ENCODE data around the gene PROX1.
A peak's percentile ranks its signal among the peaks of the same experiment; 100 is the strongest.

PROX1 gene

GRCh38 chr1:214002472-214002871 lies 14.7 kb downstream of the PROX1 start:
- peak; percentile 68 for DNase-seq

GRCh38 chr1:214003233-214003632 lies 15.5 kb downstream of the PROX1 start:
- peak; percentile 96 for DNase-seq

DNA sequence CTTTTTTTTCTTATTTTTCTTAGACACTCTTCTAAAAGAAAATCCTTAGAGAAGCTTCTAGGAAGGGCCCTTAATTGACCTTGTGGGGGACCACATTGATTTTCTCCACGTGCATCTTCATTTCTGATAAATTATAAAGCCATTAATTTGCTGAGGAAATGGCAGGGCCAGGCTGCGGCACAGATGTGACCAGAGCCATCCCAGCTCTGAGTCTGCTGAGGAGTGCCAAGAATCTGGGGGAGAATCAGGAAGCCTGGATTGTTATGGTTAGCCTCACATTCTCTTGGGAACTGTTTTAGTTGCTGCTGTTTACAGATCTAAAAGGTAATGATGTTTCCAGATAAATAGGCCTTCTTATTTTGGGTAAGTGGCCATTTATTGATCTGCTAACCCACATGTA lies 16.2 kb downstream of the PROX1 start:
- peak; percentile 63 for DNase-seq

DNA sequence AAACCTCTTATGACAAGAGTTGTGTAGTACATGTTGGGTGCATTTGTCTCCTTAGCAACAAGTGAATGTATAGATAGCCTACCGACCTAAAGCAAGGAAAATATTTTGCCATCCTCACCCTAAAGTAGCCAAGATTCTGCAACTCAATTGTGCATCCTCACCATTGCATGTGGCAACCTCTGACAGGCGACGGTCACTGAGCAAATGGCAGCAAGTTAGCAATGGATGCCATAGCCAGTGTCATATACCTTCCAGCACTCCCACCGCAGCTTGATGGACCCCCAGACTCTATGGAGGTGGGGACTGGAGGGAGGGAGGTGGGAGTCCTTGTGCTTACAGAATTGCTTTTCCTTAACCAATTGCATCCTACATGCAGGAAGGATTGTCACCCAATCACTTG lies 17.0 kb downstream of the PROX1 start:
- DNase-seq: no peak

DNA sequence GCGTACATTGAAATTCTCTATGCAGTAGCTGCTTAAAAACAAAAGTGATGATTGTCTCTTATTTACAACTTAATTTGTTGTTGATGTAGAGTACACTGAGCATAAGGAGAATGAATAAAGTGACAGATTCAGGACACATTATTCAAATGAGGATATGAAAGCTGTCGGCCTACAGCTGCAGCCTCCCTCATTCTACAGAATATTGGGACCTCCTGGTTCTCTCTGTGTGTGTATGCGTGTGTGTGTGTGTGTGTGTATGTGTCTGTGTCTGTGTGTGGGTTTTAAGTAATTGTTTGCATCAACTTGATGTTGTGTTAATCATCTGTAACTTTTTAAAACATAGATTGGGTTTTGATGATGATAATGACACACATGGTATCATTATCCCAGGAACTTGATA lies 17.9 kb downstream of the PROX1 start:
- no peak for DNase-seq

GRCh38 chr1:214006845-214007244 lies 19.1 kb downstream of the PROX1 start:
- DNase-seq: no peak

GRCh38 chr1:214008347-214008746 lies 20.6 kb downstream of the PROX1 start:
- no peak for DNase-seq

DNA sequence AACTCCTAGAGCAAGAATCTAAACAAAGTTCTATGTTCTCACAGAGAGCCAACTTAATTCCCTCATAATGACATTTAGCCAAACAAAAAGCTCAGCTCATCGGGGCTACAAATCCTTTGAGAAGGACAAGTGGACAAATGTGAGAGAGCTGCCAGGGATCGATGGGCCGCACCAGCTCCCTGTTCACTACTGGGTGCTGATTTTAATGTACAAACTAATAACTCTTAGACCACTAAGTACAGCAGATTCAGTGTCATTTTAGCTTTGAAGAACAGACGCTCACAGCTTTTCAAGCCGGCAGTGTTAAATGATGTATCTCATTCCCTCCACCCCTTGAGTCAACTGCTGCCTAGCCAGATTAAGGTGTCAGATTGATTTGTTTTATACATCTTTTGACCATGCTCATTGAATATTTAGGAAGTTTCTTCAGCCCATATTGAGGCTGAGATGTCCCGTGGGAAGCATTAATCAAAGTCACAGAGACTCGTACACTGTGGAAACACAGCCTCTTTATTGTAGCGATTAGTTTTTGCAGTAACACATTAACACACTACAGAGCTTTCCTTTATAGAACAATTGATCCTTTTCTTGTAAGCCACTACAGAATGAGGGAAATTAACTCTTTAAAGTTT lies 21.1 kb downstream of the PROX1 start:
- no peak for DNase-seq

GRCh38 chr1:214009423-214010196 lies 21.8 kb downstream of the PROX1 start:
- no peak for DNase-seq

GRCh38 chr1:214010197-214010573 lies 22.4 kb downstream of the PROX1 start:
- no peak for DNase-seq

DNA sequence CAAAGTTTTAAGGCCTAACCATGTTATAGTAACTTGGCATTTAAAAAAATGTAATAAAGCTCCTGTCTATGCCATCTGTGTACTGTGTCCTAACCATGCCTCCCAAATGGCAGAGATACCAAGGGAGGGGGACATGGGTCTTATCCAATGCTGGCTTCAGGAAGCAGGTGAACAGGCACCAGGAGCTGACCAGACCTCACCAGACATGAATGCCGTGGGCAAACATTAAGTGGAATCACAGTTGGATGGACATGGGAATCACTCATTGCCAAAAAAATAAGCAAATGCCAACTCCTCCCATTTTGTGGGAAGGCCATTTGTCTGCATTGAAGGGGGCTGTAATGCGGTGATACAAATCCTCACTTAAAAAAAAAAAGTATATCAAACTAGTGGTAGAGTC lies 22.9 kb downstream of the PROX1 start:
- DNase-seq: no peak

- DNase-seq: no peak
These were observed 24.6 kb downstream of the PROX1 start for GRCh38 chr1:214012418-214012817.

- no peak for DNase-seq
These were observed 26.0 kb downstream of the PROX1 start for GRCh38 chr1:214013614-214014377.

- no peak for DNase-seq
These were observed 27.0 kb downstream of the PROX1 start for GRCh38 chr1:214014730-214015129.

DNA sequence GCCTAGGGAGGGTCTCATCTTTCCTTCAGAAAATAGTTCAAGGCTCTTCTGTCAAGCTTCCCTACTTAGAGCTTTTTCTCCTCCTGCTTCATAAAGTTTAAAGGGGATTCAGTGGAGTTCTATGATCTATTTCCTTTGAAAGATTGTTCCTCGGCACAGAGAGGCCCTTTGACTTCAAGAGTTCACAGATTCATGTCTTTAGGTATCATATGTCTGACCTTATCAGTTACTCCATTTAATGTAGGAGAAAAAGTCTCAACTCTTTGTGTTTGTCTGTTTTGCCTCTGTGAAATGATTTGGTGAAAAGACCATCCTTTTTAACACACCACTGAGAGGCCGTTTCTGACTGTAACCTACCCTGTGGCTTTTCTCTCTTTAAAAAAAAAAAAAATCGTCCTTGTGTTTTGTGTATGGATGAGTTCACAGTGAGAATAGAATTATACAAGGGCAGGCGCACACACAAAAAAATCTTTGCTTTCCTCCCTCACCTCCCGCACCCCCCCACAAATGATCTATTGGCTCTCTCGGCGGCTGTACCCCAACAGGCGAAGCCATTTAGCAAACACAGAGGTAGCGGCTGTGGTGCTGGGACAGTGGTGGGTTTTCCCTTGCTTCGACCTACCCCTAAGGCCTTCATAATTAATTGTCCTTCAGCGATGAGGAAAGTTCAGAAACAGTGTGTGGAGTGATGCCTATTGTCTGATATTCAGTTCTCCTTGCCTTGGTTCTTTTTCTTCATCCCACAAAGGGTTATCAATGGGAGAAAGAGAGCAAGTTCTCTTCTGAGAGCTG lies 29.6 kb downstream of the PROX1 start:
- DNase-seq: no peak

DNA sequence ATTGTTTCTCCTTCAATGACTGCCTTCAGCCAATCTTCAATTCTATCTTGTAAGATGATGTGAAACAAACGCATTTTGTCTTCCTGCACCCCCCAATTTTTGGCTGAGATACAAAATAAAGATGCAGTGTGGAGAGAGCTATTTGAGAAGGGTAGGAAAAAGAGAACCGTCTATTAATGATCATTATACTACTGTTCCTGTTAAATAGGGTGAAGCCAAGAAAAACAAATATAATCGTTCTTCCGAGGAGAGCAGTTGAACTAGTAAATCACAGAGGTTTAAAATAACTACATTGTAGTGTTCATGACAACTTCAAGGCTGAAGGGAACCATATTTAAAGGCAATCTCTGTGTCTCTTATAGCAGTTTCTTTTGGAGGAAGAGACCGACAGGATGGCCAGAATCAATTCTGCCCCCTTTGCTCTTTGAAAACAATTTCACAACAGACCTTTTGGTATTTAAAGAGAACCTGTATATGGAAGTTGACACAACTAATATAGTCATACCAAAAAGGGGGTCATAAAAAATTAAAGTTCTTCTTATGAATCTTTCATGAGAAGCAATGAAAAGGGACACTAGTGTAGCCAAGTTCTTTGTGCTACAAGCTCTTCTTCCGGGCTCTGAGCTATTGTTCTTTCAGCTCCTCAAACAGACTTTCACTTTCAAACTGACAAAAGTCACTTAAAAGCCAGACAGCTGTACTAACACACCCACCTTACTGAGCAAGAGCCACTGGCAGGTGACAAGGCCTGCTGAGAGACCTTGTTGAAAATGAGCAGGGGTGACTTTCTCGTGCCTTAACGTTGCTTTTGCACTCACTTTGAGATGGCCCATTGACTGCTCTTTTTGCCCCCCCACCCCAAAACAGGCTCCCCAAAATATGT lies 30.9 kb downstream of the PROX1 start:
- DNase-seq: no peak

DNA sequence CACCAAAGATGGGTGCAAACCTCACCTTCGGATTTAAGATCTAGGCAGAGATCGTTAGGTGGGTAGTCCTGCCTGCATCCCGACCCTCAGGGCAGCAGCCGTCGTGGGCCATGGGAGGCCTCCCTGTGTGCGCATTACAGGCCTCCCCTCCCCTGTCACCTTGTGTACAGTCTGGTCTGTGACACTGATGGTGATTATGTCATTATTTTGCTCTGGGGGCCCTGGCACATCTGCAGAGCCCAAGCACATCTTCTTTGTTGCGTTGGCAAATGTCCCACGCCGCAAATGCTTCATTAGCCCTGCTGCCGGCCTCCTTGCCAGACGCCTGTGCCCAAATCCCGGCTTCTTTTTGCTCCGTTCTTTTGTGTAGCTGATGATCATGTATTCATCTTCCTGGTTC lies 31.7 kb downstream of the PROX1 start:
- DNase-seq: no peak

DNA sequence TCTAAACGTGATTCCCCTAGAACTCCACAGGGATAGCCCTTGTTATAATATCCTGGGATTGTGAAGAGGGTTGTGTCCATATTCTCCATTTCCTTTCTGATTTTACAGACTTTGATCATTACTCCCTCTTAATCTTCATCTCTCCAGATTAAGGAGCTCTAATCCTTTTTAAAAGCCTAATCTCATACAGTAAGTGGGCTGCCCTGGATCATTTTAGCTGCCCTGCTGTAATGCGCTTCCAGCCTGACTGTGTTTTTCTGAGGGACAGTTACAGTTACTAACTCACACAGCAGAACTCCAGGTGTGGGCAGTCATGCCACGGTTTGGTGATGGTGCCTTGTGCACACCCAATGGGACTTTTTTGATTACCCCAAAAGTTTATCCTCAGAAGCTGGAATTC lies 33.5 kb downstream of the PROX1 start:
- DNase-seq: no peak

DNA sequence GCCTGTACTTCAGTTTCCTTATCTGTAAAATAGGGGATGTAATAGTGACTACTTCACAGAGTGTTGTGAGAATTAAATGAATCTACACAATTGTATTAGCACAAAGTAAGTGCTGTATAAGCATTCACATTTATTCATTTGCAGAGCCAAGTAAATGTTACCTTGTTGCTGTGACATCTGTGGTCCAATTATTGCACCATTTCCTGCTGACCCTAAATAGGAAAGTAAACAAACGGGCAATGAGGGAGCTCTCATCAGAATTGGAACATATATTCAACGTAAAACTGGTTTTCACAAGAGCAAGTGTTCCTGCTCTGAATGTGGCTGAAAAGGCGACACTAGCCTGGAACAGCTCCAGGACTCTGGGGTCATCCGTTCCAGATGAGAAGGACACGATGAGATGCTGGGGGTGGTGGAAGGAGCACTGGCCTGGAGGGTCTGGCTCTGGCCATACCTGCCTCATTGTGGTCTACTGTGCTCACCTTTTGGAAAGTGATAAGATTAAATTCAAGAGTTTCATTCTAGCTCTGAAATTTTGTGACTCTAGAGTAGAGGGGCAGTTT lies 34.5 kb downstream of the PROX1 start:
- no peak for DNase-seq

DNA sequence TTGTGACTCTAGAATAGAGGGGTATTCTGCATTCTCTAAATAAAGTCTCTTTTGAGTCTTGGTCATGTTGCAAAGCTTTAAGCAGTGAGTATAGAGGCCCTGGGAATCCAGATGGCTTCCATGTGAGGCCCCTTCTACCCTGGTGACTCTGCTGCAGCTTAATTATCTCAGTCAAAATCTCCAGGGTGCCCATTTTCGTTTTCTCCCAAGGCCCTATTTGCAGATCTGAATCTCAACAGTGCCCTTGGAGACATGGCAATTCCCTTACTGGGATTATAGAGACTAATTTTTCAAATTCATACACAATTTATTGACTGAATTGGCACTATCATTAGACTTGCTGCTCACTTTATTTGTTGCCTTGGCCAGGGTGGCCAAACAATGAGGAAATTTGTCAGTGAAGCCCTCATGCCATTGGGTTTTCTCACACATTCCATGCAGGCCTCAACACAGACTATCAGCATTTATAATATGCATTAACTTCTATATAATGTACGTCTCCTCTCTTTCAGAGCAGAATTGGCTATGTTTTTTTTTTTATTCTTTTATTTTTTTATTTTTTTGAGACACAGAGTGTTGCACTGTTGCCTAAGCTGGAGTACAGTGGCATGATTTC lies 35.1 kb downstream of the PROX1 start:
- DNase-seq: no peak

DNA sequence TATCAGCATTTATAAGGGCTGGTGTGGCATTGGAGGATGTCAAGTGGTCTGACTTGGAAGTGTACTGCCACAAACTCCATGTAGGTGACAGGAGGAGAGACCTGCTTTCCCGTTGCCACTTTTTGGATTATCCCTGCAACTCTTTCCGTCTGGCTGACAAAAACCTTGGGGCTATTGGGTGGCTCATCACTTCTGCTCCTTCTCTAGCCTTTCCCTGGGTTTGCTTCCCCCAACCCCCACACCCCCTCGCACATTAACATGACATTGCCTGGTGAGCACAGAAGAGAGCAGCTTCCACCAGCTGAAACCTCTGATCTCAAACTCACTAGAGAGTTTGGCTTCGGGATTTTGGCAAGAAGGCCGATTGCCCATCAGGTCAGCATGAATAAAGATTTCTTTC lies 39.2 kb downstream of the PROX1 start:
- DNase-seq: no peak

All from DMS 273 treated with DMSO at 0.1 percent for 48 hours (cell line).